HG03175 (cell line): Measurements from ENCODE around the gene ANKS1A.

ENCODE experiments used
- ATAC-seq: cut with Tn5 transposase; IDR thresholded peaks from one replicate; pipeline ENCODE4 v1.9.1; 2021; ENCODE audit warnings: mild to moderate bottlenecking, moderate library complexity; ENCODE audit not compliant: unreplicated experiment

Gene ANKS1A

GRCh38 chr6:35062676-35063574 lies 173.9 kb downstream of the ANKS1A start:
- no peak for ATAC-seq

DNA sequence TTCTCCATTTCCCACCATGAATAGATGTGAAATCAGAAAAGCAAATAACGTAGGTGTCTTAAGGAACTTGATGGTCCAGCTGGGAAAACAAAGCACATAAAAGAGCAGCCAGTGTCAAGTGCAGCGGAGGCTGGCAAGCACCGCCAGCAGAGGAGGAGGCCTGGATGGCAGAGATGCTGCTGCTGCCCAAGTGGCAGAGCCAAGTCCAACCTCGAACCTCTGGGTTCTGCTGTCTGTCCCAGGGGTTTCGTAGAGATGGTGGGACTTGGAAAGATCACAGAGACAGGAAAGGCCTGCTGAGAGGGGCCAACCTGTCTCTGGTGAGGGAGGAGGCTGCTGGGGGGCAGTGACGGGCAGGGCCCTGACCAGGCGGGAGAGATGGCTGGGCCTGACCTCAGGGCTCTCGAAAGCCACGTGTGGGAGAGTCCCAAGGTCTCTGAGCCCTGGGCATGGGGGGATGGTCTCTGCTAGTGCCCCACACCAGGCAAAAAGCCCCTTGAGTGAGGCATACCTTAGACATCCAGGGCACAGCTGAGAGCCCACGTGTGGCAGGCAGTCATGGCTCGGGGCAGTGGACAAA lies 174.7 kb downstream of the ANKS1A start:
- ATAC-seq: no peak

DNA sequence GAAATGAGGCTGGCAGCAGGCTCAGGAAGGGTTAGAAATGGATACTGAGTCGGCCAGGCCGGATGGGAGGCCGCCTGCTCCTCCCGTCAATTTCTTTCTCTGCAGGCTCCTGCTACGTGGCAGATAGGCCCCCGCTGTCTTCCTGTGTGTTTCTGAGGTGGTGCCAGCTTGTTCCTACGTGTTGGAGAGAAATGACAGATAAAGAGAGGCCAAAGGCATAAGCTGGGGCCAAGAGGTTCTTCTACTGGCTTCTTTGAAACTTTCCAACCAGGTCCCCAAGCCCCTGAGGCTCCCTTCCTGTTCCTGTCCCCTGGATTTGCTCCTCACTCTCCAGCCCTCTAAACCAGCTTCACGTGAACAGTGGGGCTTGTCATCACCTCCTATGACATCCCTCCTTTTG lies 175.2 kb downstream of the ANKS1A start:
- no peak for ATAC-seq

- ATAC-seq: no peak
Observed at GRCh38 chr6:35064757-35065440, 175.8 kb downstream of the ANKS1A start.

- ATAC-seq: no peak
Observed at GRCh38 chr6:35065441-35065800, 176.4 kb downstream of the ANKS1A start.

GRCh38 chr6:35065870-35066269 lies 176.8 kb downstream of the ANKS1A start:
- no peak for ATAC-seq

DNA sequence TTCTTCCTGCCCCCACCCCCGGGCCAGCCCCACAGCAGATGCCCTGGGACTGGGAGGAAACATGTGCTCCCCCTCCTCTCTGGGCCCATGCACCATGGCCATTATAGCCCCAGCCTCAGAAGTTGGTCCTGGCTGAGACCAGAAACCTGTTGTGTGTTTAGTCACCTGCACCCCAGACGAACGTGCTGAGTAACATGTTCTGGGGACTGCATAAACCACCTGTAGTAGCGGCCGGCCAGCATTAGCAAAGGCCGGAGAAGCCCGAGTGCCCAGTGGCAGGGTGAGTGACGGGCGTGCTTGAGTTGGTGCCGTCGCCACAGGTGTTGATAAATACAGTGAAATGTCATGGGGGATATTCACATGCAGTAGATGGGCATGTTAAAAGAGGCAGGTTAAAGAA lies 178.2 kb downstream of the ANKS1A start:
- no peak for ATAC-seq

DNA sequence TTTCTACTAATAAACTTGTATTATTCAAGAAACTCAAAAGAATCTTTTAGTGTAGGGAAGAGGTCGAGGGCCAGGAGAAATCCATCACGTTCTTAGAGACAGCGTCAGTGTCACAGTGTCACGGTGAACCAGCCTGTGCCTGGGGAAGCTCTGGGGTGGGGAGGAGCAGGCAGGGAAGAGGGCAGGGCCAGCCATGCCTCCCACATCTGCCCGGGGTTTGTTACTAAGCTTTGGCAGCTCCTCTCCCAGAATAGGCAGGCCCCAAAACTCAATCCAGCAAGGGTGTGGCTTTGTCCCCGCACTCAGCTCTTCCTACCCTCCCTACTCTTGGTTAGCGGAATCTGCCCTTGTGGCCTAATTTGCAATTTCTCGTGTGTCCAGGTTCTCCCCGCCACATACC lies 179.2 kb downstream of the ANKS1A start:
- ATAC-seq: no peak

DNA sequence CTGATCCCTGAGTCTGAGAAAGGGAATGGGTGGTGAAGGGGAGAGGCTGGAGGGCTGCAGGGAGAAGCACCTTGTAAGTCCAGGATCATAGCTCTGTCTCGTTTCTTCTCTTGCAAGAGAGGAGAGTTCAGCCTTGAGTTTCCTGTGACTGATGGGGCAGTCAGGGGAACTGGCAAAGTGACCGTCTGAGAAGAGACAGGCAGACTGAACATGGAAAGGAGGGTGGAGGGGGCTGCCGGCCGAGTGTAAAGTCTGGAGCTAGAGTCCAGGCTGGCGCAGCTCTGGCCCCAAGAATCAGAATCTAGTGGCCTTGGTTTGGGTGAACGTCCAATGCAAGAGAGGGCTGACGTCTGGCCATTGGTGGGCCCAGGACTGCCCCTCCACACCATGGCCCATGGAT lies 179.6 kb downstream of the ANKS1A start:
- ATAC-seq: no peak

DNA sequence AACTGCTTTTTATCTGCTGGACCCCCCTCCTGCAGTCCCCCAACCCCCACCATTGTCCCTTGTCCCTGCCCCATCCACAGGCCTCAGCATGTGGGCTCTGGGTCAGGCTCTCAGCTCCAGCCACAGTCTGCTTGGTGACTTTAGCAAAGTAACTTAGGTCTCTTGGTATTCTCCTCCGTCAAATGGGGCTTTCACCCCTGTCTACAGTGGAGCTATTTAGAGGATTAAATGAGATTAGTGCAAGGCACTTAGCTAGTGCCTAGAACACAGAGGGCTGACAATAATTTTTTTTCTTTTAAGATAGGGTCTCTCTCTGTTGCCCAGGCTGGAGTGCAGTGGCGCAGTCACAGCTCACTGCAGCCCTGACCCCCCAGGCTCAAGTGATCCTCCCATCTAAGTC lies 180.2 kb downstream of the ANKS1A start:
- ATAC-seq: no peak

DNA sequence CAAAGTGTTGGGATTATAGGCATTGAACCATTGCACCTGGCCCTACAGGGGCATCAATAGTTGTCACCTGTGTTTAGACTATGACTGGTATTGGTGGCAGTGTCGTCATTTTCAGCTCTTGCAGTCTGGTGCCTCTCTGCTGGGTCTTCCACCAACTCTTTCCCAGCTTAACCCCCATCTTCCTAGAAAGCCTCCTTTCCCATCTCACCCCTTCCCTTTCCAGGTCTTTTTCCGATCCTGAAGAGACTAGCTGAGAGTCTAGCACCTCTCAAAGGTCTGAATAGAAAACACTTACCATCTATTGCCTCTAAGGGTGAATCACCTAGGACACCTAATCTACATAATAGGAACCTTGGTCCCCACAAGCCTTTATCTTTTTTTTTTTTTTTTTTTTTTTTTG lies 181.1 kb downstream of the ANKS1A start:
- ATAC-seq: no peak

DNA sequence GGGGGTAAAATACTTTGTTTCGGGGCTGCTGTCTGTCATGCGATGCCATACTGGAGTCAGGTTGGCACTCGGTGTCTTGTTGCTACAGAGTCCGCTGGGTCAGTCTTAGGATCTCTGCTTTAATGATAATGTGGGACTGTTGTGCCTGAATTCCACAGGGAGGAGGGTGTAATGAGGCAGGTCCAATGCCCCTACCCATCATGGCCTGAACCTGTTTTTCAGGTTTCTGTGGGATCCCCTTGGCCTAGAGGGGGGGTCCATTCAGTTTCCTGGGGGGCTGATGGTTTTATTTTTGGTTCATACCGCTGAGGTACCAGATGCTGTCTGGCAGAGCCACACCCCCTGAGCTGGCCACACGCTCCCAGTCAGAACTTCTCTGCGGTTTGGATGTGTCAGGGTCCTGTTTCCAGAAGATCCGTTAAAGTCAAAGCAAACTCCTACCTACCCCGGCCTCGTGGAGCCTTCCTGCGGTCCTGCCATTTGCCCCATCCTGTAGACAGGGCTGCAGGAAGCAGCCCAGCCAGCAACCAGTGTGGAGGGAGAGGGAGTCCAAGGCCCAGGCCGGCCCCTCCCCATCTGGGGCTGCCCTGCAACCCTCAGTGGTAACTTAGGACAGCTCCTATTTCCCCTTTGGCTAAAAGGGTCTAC lies 182.4 kb downstream of the ANKS1A start:
- no peak for ATAC-seq

DNA sequence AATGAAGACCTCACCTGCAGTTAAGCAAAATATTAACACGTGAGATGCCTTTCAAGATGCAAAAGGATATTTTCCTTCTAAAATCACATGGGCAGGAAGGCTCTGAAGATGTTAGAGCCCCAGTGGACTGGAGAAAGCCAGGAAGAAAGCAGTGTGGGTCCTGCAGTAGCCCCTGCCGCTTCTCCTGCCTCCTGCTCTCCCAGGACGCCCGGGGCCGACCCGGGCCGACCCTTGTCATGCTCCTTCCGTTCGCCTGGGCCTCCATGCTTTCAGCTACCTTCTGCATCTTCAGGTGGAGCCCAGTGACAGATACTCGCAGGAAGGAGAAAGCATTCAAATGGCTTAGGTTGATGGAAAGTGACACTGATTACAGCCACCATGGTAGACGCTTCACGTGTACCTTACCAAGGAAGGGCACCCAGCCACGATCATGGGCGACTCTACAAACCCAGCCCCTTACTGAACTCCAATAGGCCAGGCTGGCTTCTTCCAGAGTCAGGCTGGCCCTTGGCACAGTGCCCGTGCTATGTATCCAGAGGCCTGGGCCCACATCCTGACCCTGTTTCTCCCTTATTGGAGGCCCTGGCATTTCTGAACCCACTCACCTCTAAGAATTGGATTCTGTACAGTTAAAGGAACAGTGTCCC lies 183.1 kb downstream of the ANKS1A start:
- ATAC-seq: no peak

DNA sequence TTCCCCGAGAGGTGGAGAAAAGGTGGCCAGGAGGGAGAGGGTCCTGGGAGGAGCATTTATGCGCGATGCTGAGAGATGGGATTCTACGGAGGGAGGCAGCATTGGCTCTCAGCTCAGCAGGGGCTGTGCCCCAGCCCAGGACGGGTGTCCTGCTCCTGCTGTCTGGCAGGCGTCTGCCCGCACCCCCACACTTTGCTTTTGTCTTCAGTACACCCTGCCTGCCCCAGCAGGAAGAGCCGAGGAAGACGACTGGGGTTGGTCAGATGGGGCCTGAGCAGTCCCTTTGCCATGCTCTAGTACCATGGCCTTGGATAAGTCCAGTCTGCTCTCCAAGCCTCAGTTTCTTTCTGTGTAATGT lies 183.6 kb downstream of the ANKS1A start:
- no peak for ATAC-seq

GRCh38 chr6:35073211-35073610 lies 184.2 kb downstream of the ANKS1A start:
- no peak for ATAC-seq

DNA sequence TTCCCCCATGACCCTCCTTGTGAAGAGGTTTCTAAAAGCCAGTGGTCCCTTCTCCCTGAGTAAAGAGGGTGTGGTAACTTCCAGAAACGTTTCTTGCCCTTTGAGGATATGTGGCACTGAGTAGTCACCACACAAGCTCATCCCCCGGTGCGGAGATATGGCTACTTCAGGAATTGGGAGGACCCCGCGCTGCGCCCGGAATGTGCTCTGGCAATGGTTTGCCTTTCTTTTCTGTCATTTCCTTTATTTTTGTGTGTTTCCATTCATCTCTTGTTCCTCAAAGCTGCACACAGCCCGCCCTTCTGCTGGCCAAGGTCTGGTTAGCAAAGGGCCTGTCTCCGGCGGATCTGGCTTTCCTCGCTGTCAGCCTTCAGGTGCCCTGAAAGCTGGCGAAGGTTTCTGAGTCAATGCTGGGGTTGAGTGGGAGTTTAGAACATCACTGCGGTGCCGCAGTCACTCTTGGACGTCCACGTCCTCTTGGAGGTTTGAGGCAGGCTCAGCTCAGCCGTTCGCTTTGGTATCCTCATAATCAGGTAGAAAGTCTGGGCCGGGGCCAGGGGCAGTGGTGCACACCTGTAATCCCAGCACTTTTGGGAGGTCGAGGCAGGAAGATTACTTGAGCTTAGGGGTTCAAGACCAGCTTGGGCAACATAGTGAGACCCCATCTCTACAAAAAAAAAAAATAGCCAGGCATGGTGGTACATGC lies 184.9 kb downstream of the ANKS1A start:
- ATAC-seq: no peak

DNA sequence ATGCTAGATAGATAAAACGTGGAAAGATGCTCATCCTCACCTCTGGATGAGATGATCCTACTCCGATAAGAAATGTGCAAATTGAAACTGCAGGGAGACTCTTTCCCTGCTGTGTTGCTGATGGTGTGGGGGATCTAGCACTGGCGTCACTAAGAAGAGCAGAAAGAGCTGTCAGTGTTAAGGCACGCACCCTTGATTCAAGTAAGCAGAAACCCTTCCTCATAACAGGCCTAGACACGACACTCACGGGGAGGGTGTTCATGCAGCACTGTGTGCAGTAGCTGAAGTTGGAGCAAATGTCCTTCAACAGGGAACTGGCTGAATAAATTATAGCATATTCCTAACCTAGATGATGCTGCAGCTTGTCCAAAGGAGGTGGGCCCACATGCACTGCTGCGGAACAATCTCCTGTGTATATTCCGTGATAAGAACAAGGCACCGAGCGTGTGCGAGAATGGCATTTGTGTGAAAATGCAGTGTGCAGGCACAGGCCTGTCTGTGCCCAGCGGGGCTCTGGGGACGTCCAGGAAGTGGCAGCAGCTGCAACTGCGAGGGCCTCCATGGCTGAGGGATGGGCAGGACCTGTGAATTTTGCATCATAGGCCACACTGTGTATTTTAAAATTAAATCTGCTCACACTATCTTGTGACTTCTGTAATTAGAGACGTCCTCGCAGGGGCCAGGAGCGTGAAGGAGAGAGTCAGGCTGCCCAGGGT lies 188.1 kb downstream of the ANKS1A start:
- ATAC-seq: no peak

DNA sequence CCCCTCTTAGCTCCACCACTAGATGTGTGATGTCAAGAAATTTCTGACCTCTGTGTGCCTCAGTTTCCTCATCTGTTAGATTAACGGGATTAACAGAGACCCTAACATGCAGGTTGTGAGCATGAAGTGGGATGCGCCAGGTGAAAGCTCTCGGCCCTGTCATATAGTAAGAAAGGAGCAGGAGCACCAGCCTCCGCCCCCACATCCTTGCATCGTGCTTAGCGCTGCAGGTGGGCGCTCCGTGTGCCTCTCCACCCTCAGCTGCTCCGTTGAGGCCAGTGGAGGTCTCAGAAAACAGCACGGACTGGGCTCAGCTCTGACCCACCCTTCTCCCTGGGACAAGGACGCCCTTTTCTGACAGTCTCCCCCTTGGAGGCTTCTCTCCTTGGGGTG lies 188.7 kb downstream of the ANKS1A start:
- no peak for ATAC-seq

DNA sequence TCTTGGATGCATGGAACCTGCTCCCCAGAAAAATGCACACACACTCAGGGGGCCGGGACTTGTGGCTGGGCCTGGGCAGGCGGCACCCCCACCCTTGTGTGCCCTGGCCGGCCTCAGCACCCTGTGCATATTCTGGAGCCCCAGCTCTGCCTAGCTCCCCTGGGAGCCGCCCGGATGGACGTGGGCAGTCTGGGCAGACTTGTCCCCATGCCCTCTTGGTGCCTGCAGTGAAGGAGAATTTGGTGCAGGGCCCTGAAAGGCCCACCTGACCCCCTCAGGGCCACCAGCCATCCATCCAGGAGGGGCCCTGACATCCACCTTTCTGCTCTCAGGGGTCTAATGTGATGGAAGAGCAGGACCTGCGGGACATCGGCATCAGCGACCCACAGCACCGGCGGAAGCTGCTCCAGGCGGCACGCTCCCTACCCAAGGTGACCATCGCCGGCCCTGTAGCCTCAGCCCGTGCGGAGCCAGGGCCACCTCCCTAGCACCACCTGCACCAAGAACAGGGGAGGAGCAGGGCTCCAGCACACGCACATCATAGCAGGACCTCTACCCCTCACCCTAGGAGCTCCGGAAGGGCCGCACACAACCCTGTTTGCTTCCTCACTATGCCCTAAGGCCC lies 189.3 kb downstream of the ANKS1A start:
- no peak for ATAC-seq
